T-helper 2 cell (primary cell): ENCODE data around the gene POFUT2.
A peak's percentile ranks its signal among the peaks of the same experiment; 100 is the strongest.

Experiments used
- DNase-seq, 5 experiments: peaks; one replicate each; pipeline versions ENCODE4 v3.0.0 to v3.0.0-alpha.2; 2012 to 2022

Gene POFUT2

DNA sequence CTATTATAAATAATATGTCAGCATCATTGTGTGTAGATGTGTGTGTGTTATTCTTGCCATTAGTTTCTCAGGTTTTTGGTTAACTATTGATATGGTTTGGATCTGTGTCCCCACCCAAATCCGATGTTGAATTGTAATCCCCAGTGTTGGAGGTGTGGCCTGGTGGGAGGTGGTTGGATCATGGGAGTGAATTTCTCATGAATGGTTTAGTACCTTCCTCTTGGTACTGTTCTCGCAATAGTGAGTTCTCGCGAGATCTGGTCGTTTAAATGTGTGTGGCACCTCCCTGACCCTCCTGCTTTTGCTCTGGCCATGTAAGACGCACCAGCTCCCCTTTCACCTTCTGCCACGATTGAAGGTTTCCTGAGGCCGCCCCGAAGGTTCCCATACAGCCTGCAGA lies 9.6 kb upstream of the POFUT2 start:
- no peak for DNase-seq

GRCh38 chr21:45296638-45297037 lies 8.9 kb upstream of the POFUT2 start:
- no peak for DNase-seq

DNA sequence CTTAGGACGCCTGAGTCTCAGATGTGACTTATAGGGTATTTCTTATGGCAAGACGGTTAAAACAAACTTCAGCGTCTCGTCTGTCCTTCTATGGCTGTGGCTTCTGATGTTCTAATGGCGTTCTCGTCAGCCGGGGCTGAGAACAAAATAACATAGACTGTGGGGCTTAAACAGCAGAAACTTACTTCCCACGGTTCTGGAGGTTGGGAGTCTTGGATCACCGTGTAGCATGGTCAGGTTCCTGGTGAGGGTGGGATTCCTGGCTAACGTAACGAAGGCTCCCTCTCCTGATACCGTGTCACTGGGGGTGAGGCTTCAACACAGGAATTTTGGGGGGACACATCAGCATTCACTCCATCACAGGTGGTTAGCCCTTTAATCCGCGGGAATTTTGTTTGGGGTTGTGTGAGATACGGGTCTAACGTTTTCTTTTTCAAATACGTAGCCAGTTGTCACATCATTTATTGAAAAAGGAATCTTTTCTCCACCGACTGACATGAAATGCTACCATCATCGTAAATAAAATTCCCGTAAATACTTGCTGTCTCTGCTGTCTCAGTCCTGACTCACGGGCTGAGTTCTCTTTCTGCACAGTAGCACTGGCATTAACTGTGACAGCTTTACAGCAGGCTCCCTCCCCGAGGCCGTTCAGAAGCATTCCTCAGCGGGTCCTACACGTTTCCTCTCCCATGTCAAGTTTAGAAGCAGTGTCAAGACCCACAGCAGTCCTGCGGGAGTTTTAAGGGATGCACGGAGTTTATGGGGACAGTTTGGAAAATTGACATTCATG lies 8.1 kb upstream of the POFUT2 start:
- no peak for DNase-seq

GRCh38 chr21:45294509-45295291 lies 7.0 kb upstream of the POFUT2 start:
- no peak for DNase-seq

DNA sequence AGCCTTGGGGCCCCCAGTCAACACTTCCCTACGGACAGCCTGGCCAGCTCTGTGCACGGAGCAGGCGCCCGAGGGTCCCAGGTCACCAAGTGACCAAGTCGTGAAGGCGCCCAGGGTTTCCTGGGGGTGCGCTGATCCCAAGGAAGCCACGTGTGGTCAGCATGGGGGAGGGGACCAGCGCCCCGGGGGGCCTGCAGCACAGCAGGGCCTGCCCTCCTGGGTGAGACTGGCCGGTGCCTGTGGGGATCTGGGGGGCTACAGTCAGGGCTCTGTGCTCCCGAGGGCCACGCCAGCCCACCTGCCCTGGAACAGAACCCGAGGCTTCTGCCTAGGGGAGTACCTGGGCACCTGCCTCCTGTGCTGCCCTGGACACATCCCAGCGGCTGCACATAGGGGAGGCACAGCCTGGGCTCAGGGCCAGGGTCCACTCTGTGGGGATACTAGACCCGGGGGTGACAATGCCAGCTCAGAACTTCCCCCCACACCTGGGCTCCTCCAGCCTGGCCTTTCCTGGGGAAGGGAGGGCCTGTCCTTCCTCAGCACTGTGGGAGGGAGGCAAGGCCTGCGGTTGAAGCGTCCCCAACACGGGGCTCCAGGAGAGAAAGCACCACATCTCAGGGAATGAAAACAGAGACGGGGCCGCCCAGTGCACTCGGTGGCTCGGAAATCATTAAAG lies 6.2 kb upstream of the POFUT2 start:
- DNase-seq, result no peak

- DNase-seq, result no peak
Measured at GRCh38 chr21:45293220-45293725, 5.6 kb upstream of the POFUT2 start.

GRCh38 chr21:45292399-45293219 lies 4.9 kb upstream of the POFUT2 start:
- DNase-seq, result peak; percentile 38 to 63 (median 54)

DNA sequence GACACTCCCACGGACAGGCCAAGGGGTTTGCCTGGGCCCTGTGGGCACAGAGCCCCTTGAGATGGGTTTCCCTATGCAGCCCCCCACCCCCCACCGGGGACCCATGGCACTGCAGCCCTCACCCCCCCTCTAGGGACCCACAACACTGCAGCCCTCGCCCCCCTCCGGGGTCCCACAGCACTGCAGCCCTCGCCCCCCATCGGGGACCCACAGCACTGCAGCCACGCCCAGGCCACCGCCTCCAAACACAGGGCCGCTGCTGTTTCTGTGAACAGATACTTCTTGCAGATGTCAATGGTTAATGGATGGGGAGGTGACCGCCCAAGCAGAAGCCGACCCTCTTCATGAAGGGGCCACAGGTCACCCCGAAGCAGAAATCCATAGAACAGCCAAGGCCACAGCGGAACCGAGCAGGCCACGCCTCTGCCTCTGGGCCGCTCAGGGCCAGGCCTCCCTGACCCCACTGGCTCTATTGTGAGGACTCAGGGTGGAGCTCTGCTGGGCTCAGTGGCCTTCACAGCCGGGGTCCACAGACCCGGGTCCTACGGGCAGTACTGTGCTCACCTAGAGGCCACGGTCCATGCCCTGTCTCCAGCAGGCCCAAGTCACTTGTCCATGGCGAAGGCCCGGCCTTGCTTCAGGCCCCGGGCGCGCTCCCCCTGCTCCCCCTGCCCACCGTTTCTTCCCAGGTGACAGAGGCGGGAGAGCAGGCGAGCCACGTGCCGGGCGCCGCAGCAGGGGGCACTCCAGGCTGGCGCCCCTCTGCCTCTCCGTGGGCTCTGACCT lies 4.1 kb upstream of the POFUT2 start:
- no peak for DNase-seq

GRCh38 chr21:45290948-45291612 lies 3.4 kb upstream of the POFUT2 start:
- no peak for DNase-seq

DNA sequence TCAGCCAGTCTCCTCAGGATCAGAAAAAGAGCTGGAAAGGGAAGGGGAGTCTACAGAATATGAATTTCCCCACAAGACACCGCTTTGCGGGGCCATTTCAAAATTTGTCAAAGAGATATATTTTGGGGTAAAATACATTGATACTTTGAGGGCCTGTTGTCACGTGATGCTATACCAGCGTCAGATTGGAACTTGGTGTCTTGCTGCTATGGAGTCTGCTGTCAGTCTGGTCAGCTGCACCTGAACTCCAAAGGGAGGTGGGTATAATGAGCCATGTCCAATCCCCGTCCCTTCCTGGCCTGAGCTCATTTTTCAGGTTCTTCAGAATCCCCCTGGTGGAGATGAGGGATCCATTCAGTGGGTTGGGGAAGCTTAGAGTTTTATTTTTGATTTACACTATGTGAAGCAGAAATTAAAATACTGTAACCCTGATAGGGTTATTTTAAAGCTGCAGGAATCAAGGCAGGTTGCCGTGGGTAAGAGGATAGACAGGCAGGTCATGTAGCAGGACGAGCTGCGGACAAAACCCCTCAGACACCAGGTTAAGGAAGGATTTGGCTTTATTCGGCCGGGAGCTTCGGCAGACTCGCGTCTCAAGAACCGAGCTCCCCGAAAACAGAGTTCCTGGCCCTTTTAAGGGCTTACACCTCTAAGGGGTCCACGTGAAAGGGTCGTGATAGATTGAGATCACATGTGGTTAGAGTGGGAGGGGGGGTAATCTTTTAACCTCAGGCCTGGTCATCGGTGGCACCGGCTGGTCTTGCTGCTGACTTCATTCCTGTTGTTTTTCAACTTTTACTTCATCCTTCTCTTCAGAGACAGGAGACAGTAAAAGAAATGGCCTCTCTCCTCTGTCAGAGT lies 2.2 kb upstream of the POFUT2 start:
- DNase-seq, result no peak

DNA sequence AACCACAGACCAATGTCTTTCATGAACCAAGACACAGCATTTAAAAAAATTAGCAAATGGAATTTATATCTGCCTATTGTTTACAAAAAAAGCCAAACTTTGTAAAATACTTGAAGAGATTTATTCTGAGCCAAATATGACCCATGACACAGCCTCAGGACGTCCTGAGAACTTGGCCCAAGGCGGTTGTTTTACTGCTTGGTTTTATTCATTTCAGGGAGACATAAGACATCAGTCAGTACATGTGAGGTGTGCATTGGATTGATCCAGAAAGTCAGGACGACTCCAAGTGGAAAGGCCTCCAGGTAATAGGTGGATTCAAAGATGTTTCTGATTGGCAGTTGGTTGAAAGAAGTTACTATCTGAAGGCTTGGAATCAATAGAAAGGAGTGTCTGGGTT lies 1.4 kb upstream of the POFUT2 start:
- no peak for DNase-seq

DNA sequence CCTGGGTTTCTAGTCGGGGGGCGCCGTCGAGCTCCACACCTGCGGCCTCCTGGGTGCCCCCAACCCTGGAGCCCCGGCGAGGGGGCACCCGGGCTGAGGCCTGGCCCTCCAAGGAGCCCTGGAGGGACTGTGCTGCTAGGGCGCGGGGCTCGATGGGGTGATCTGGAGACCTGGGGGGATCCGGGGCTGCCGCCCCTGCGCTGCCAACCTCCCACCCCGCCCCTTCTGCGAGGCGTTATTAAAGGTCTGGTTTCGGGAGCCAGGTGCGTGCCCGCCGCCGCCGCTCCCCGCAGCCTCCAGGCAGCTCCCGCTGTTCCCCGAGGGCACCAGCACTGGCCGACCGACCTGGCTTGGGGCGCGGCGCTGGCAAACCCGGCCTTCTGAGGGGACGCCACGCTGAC lies 746 bp upstream of the POFUT2 start:
- DNase-seq, result no peak

- no peak for DNase-seq
Measured at GRCh38 chr21:45286671-45287437, 841 bp downstream of the POFUT2 start.

DNA sequence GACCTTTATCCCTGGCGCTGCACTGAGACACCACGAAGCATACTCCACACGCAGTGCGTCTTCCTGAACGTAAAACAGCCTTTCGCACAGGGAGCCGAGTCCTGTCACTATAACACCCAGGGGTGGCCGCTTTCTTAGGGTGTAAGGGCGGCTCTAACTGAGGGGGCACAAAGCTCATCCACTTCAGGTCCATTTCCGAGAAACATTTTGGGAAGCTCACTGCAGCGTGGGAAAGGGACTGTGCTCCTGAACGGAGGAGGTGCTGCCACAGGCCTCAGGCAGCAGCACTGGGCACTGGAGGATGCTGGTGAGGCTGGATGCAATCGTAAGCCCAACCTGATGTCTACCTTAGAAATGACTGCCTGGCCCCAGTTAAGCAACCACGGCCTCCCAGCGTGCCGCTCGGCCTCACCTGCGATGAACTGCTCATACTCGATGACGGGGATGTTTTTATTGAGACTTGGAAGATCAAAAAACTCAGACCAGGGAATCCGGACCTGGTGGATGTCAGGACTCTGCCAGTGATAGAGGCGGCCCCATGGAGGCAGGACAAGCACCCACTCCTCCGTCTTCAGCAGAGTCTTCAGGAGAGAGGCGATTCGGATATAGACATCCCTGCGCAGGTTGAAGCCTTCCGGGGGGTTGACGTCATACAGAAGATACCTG lies 2.3 kb downstream of the POFUT2 start:
- DNase-seq, result no peak

DNA sequence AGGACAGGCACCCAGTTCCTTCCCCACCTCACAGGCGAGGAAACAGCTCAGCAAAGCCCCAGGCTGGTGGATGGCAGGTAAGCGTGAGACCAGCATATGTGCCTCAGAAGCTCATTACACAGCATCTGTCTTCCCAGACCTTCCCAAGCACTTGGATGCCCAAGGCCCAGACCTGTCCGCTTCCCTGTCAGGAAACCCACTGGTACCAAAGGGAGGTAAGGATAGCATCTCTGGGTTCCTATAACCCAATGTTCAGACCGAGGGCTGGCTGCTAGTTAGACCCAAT lies 3.3 kb downstream of the POFUT2 start:
- no peak for DNase-seq

- DNase-seq, result no peak
Measured at GRCh38 chr21:45283611-45284455, 3.9 kb downstream of the POFUT2 start.

- no peak for DNase-seq
Measured at GRCh38 chr21:45283035-45283610, 4.6 kb downstream of the POFUT2 start.
